Erythroblast (primary cell): Measurements from ENCODE around the gene SLC1A5.
A peak's percentile ranks its signal among the peaks of the same experiment; 100 is the strongest.
"Not testable (repeated sequence)": the region's sequence is repeated elsewhere in the genome, so short reads cannot be mapped to it uniquely, and the experiment has no call there.

Source experiments
- DNase-seq, 2 experiments: peaks; one replicate each; lab custom pipeline; 2025; lab: John Stamatoyannopoulos, UW
- GATA1 ChIP-seq: IDR thresholded peaks from 2 replicates; pipeline ENCODE4 v1.6.1; 2011; ENCODE audit warnings: low read depth, mild to moderate bottlenecking, control low read depth, low read length, moderate library complexity
- POLR2A ChIP-seq: IDR thresholded peaks from 2 replicates; pipeline ENCODE4 v1.6.1; 2011; ENCODE audit warnings: mild to moderate bottlenecking, low read length

Gene SLC1A5

GRCh38 chr19:46813839-46814358, 25.5 kb upstream of the SLC1A5 start:
- no peak for TF ChIP-seq POLR2A
- TF ChIP-seq GATA1, result no peak
- no peak for DNase-seq

GRCh38 chr19:46812977-46813838, 24.8 kb upstream of the SLC1A5 start:
- no peak for DNase-seq
- TF ChIP-seq GATA1 (no peak), POLR2A (no peak)

- DNase-seq, result no peak
- TF ChIP-seq GATA1 (no peak), POLR2A (no peak)
Measured at GRCh38 chr19:46809534-46810272, 21.3 kb upstream of the SLC1A5 start.

GRCh38 chr19:46806656-46807055, 18.3 kb upstream of the SLC1A5 start:
- no peak for DNase-seq
- TF ChIP-seq GATA1, result no peak
- no peak for TF ChIP-seq POLR2A

GRCh38 chr19:46804432-46804831, 16.0 kb upstream of the SLC1A5 start:
- DNase-seq, result not testable (repeated sequence)

- no peak for DNase-seq
- TF ChIP-seq GATA1, result no peak
Measured at GRCh38 chr19:46803555-46803954, 15.2 kb upstream of the SLC1A5 start.

- no peak for TF ChIP-seq POLR2A
- no peak for TF ChIP-seq GATA1
- DNase-seq, result no peak
Measured at GRCh38 chr19:46802152-46802551, 13.8 kb upstream of the SLC1A5 start.

- no peak for DNase-seq
- TF ChIP-seq POLR2A (no peak), GATA1 (no peak)
Measured at GRCh38 chr19:46798713-46799112, 10.3 kb upstream of the SLC1A5 start.

GRCh38 chr19:46797881-46798280, 9.5 kb upstream of the SLC1A5 start:
- TF ChIP-seq GATA1, result no peak
- TF ChIP-seq POLR2A, result no peak
- DNase-seq, result no peak

- DNase-seq, result no peak
- no peak for TF ChIP-seq GATA1
- no peak for TF ChIP-seq POLR2A
Measured at GRCh38 chr19:46791944-46792343, 3.5 kb upstream of the SLC1A5 start.

- no peak for DNase-seq
- TF ChIP-seq POLR2A, result no peak
- TF ChIP-seq GATA1, result no peak
Measured at GRCh38 chr19:46789371-46789770, 977 bp upstream of the SLC1A5 start.

- DNase-seq, result no peak
- no peak for TF ChIP-seq GATA1
- TF ChIP-seq POLR2A, result no peak
Measured at GRCh38 chr19:46788968-46789338, 559 bp upstream of the SLC1A5 start.

GRCh38 chr19:46787331-46788261, 798 bp downstream of the SLC1A5 start:
- TF ChIP-seq POLR2A (no peak), GATA1 (no peak)
- DNase-seq, result peak; percentile 70 to 79
